Activated T-cell treated with anti-CD3 and anti-CD28 coated beads, Interleukin-2, amount 50 U/mL, for 4 hours (primary cell): ENCODE results near the gene GP1BB. TPM values are rescaled to one million over a fixed set of nuclear protein-coding genes. Genes with fewer than 3 reads are reported as not detected.

Experiments used
- ATAC-seq, 2 donors: fragments of 200-7000 bp; cut with Tn5 transposase; one replicate each; pipeline ENCODE4 v1.10.0; 2021
- DNase-seq: peaks from one replicate; pipeline ENCODE4 v3.0.0-alpha.2; 2020
- H3K27me3 Mint-ChIP-seq: one replicate; pipeline ENCODE4 v1.8.0; 2021; ENCODE audit warnings: low read depth, mixed read lengths
- H3K36me3 Mint-ChIP-seq: one replicate; pipeline ENCODE4 v1.8.0; 2022; ENCODE audit warnings: mixed read lengths; ENCODE audit not compliant: insufficient read depth
- H3K4me1 Mint-ChIP-seq: one replicate; pipeline ENCODE4 v1.8.0; 2021; ENCODE audit warnings: low read depth, mixed read lengths
- H3K4me3 Mint-ChIP-seq: one replicate; pipeline ENCODE4 v1.8.0; 2021; ENCODE audit warnings: mild to moderate bottlenecking, moderate library complexity, mixed read lengths
- H3K9me3 Mint-ChIP-seq: one replicate; pipeline ENCODE4 v1.8.0; 2021; ENCODE audit warnings: mixed read lengths
- total RNA-seq, 3 donors: library from RNA; stranded (reverse); gene quantifications; one replicate each; pipeline ENCODE4 v1.2.1, GENCODE V29; 2021

The GP1BB gene
- total RNA-seq, 3 donors from 2014 or later, result 0.25 to 0.37 TPM; not detected in 1

- Mint-ChIP-seq H3K4me3 (no peak overlapping the region), H3K36me3 (no peaks in the 10 kb centered on the region)
Measured at GRCh38 chr22:19772673-19773469, 49.5 kb downstream of the GP1BB start.

GRCh38 chr22:19773470-19774040, 50.2 kb downstream of the GP1BB start:
- H3K27me3 Mint-ChIP-seq, result peaks cover 66% of the 10 kb centered on the region
- H3K4me1 Mint-ChIP-seq, result peaks cover 12% of the 10 kb centered on the region
- no peak overlapping the region for H3K4me3 Mint-ChIP-seq
- no peaks in the 10 kb centered on the region for H3K36me3 Mint-ChIP-seq
- ATAC-seq, result no peak
- no peaks in the 10 kb centered on the region for H3K9me3 Mint-ChIP-seq
- no peak for DNase-seq

More at GRCh38 chr22:19772673-19773469, 49.5 kb downstream of the GP1BB start:
- peaks cover 12% of the 10 kb centered on the region for H3K4me1 Mint-ChIP-seq
- ATAC-seq (no peak), DNase-seq (no peak)
- peaks cover 68% of the 10 kb centered on the region for H3K27me3 Mint-ChIP-seq
- H3K9me3 Mint-ChIP-seq, result no peaks in the 10 kb centered on the region

Other genes starting within 250 kb of the GP1BB start
- 100 to 1,000 TPM; 107 TPM for gene UFD1, start 244.3 kb upstream of the GP1BB start, total RNA-seq
- 10 to 100 TPM; 50.2 to 80.5 (median 54.7) TPM for gene CDC45, start 243.6 kb upstream of the GP1BB start, total RNA-seq
- gene CLDN5, start 199.1 kb upstream of the GP1BB start, total RNA-seq, result under 1 TPM; 0.24 to 0.38 (median 0.28) TPM
- gene SEPTIN5, start 9.0 kb upstream of the GP1BB start, total RNA-seq, result 1 to 10 TPM in 2 of 3 donors, under 1 TPM in 1; 0.38 to 1.3 (median 1.1) TPM
- gene TBX1, start 37.2 kb downstream of the GP1BB start, total RNA-seq, result not detected
- gene GNB1L, start 131.3 kb downstream of the GP1BB start, total RNA-seq, result 10 to 100 TPM; 25.9 to 26.3 (median 26.0) TPM
- gene RTL10, start 131.3 kb downstream of the GP1BB start, total RNA-seq, result 10 to 100 TPM; 13.7 to 19.5 (median 14.5) TPM
- 100 to 1,000 TPM in 1 of 3 donors, 10 to 100 TPM in 2; 95.0 to 118 (median 95.5) TPM for gene COMT, start 218.2 kb downstream of the GP1BB start, total RNA-seq
- gene TXNRD2, start 218.3 kb downstream of the GP1BB start, total RNA-seq, result 10 to 100 TPM; 15.4 to 21.6 (median 19.4) TPM